H9 (cell line): ENCODE results near the gene TNFRSF6B. TPM values are rescaled to one million over a fixed set of nuclear protein-coding genes. Genes with fewer than 3 reads are reported as not detected.

ENCODE experiments used
- DNase-seq: peaks from one replicate; pipeline ENCODE4 v3.0.0-alpha.2; 2017
- H2AFZ ChIP-seq: one replicate; pipeline ENCODE4 v1.6.1; 2013; ENCODE audit warnings: mild to moderate bottlenecking, low read length, control low read depth, moderate library complexity
- H2AK5ac ChIP-seq: 2 replicates; pipeline ENCODE4 v1.6.1; 2013; ENCODE audit warnings: low read length, control low read depth, mixed read lengths; ENCODE audit not compliant: insufficient read length
- H2BK120ac ChIP-seq: one replicate; pipeline ENCODE4 v1.6.1; 2013; ENCODE audit warnings: low read depth, mild to moderate bottlenecking, low read length, control low read depth, inconsistent platforms; ENCODE audit not compliant: poor library complexity, severe bottlenecking
- H2BK12ac ChIP-seq: 2 replicates; pipeline ENCODE4 v1.6.1; 2013; ENCODE audit warnings: low read length, control low read depth, mixed read lengths, low read depth; ENCODE audit not compliant: insufficient read length
- H2BK15ac ChIP-seq: 2 replicates; pipeline ENCODE4 v1.6.1; 2013; ENCODE audit warnings: low read depth, low read length, control low read depth
- H2BK20ac ChIP-seq: one replicate; pipeline ENCODE4 v1.6.1; 2013; ENCODE audit warnings: low read depth, mild to moderate bottlenecking, low read length, control low read depth, inconsistent platforms; ENCODE audit not compliant: poor library complexity, severe bottlenecking
- H2BK5ac ChIP-seq: 2 replicates; pipeline ENCODE4 v1.6.1; 2013; ENCODE audit warnings: low read length, control low read depth, mixed read lengths; ENCODE audit not compliant: insufficient read length
- H3K14ac ChIP-seq: 2 replicates; pipeline ENCODE4 v1.6.1; 2013; ENCODE audit warnings: low read length, control low read depth; ENCODE audit not compliant: insufficient read depth
- H3K18ac ChIP-seq: 2 replicates; pipeline ENCODE4 v1.6.1; 2013; ENCODE audit warnings: low read depth, mild to moderate bottlenecking, mixed read lengths, low read length, control low read depth; ENCODE audit not compliant: insufficient read length
- H3K23ac ChIP-seq: 2 replicates; pipeline ENCODE4 v1.6.1; 2013; ENCODE audit warnings: low read length, control low read depth, mixed read lengths, low read depth; ENCODE audit not compliant: insufficient read length
- H3K23me2 ChIP-seq: 2 replicates; pipeline ENCODE4 v1.6.1; 2013; ENCODE audit warnings: low read depth, mild to moderate bottlenecking, mixed read lengths, low read length, control low read depth; ENCODE audit not compliant: insufficient read length, poor library complexity, severe bottlenecking
- H3K27ac ChIP-seq: 2 replicates; pipeline ENCODE4 v1.5.1; 2013; ENCODE audit warnings: low read length, control low read depth, mixed read lengths, low read depth; ENCODE audit not compliant: insufficient read length
- H3K27me3 ChIP-seq: 2 replicates; pipeline ENCODE4 v1.6.1; 2013; ENCODE audit warnings: low read length, control low read depth, inconsistent platforms; ENCODE audit not compliant: insufficient read depth
- H3K4ac ChIP-seq: 2 replicates; pipeline ENCODE4 v1.6.1; 2013; ENCODE audit warnings: low read depth, mild to moderate bottlenecking, control low read depth, inconsistent platforms, low read length, moderate library complexity
- H3K4me1 ChIP-seq: 2 replicates; pipeline ENCODE4 v1.6.1; 2013; ENCODE audit warnings: low read length, control low read depth, inconsistent platforms; ENCODE audit not compliant: insufficient read depth
- H3K4me2 ChIP-seq: 2 replicates; pipeline ENCODE4 v1.6.1; 2013; ENCODE audit warnings: low read length, control low read depth, mixed read lengths; ENCODE audit not compliant: insufficient read length, insufficient read depth
- H3K56ac ChIP-seq: 2 replicates; pipeline ENCODE4 v1.6.1; 2013; ENCODE audit warnings: low read depth, mild to moderate bottlenecking, mixed read lengths, low read length, control low read depth; ENCODE audit not compliant: insufficient read length
- H3K79me1 ChIP-seq: 2 replicates; pipeline ENCODE4 v1.6.1; 2013; ENCODE audit warnings: low read depth, mild to moderate bottlenecking, moderate library complexity, low read length, control low read depth, inconsistent platforms; ENCODE audit not compliant: insufficient read depth, poor library complexity, severe bottlenecking
- H3K79me2 ChIP-seq: 2 replicates; pipeline ENCODE4 v1.6.1; 2013; ENCODE audit warnings: low read length, control low read depth, inconsistent platforms; ENCODE audit not compliant: insufficient read depth
- H3K9ac ChIP-seq: 2 replicates; pipeline ENCODE4 v1.6.1; 2013; ENCODE audit warnings: low read length, control low read depth, mixed read lengths; ENCODE audit not compliant: insufficient read length; ENCODE audit errors: extremely low read depth
- H3K9me3 ChIP-seq: one replicate; pipeline ENCODE4 v1.6.1; 2013; ENCODE audit warnings: low read depth, low read length, inconsistent platforms; ENCODE audit not compliant: control insufficient read depth
- H3T11ph ChIP-seq: one replicate; pipeline ENCODE4 v1.6.1; 2013; ENCODE audit warnings: mild to moderate bottlenecking, low read length, control low read depth, inconsistent platforms
- H4K20me1 ChIP-seq: one replicate; pipeline ENCODE4 v1.6.1; 2013; ENCODE audit not compliant: control insufficient read depth, insufficient read length, insufficient read depth
- H4K5ac ChIP-seq: 2 replicates; pipeline ENCODE4 v1.6.1; 2013; ENCODE audit warnings: low read depth, mild to moderate bottlenecking, mixed read lengths, low read length, control low read depth; ENCODE audit not compliant: insufficient read length
- H4K8ac ChIP-seq: replicated peaks from 2 replicates; pipeline ENCODE4 v1.6.1; 2013; ENCODE audit warnings: low read length, control low read depth, mixed read lengths, low read depth; ENCODE audit not compliant: insufficient read length
- H4K91ac ChIP-seq: 2 replicates; pipeline ENCODE4 v1.6.1; 2013; ENCODE audit warnings: low read depth, mild to moderate bottlenecking, moderate library complexity, mixed read lengths, low read length, control low read depth; ENCODE audit not compliant: insufficient read length
- H3K27ac Mint-ChIP-seq, 3 experiments: 2 replicates in 2 of 3; 3 replicates in 1 of 3; pipeline ENCODE4 v1.8.0; 2020 to 2021; ENCODE audit warnings: mixed read lengths in 3 of 3, mild to moderate bottlenecking in 1 of 3, moderate library complexity in 1 of 3
- H3K27me3 Mint-ChIP-seq: 2 replicates; pipeline ENCODE4 v1.8.0; 2021; ENCODE audit warnings: low read depth, mild to moderate bottlenecking, moderate library complexity, mixed read lengths
- H3K36me3 Mint-ChIP-seq, 3 experiments: 2 replicates in 2 of 3; 3 replicates in 1 of 3; pipeline ENCODE4 v1.8.0; 2020 to 2021; ENCODE audit warnings: low read depth in 3 of 3, mixed read lengths in 3 of 3; ENCODE audit not compliant: insufficient read depth in 1 of 3
- H3K4me1 Mint-ChIP-seq, 2 experiments: 2 replicates each; pipeline ENCODE4 v1.8.0; 2020; ENCODE audit warnings: mixed read lengths in 2 of 2
- H3K4me3 Mint-ChIP-seq, 2 experiments: 2 replicates in 1 of 2; 3 replicates in 1 of 2; pipeline ENCODE4 v1.8.0; 2020 to 2021; ENCODE audit warnings: mild to moderate bottlenecking in 2 of 2, mixed read lengths in 2 of 2, moderate library complexity in 1 of 2
- H3K9me3 Mint-ChIP-seq, 2 experiments: 2 replicates in 1 of 2; 3 replicates in 1 of 2; pipeline ENCODE4 v1.8.0; 2020; ENCODE audit warnings: mild to moderate bottlenecking in 2 of 2, mixed read lengths in 2 of 2, moderate library complexity in 1 of 2
- WGBS: extraction: QIAGEN DNeasy Blood & Tissue Kit; methylation state at CpG from one replicate; pipeline ENCODE4 v1.1.7; 2013; ENCODE audit warnings: missing lambda C conversion rate, low lambda C conversion rate, mixed read lengths; ENCODE audit not compliant: insufficient read length; ENCODE audit errors: extremely low coverage; 5-methylcytosine and 5-hydroxymethylcytosine counted together
- total RNA-seq: library from RNA; stranded (reverse); gene quantifications from 2 replicates; pipeline ENCODE4 v1.2.1, GENCODE V29; 2021
- TF ChIP-seq, protein P1 (sequence below): fragments of 200-600 bp; sonication (generic); conservative IDR thresholded peaks from 3 replicates; pipeline ENCODE4 v1.8.0; 2021; ENCODE audit warnings: antibody characterized with exemption, mild to moderate bottlenecking

The TNFRSF6B gene
- total RNA-seq, 1 experiment from 2014 or later: not detected

DNA sequence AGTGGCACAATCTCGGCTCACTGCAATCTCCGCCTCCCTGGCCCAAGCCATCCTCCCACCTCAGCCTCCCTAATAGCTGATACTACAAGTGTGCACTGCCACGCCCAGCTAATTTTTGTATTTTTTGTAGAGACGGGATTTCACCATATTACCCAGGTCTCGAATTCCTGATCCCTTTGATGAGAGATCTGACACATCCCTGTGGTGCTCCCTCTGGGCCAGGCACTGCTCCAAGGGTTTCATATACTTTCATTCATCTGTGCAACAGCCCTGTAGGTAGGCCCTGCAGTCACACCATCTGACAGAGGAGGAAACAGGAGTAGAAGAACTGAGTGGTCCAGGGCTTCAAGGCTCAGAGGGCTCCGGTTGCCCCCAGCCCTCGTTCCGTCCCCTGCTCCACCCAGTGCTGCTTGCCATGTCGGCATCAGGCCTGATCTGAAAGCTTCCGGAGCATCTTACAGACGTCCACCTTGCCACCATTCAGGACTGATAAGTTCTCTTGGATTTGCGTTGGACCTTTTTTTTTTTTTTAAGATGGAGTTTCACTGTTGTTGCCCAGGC lies 14.7 kb downstream of the TNFRSF6B start:
- H3K27ac Mint-ChIP-seq: no peak overlapping the region
- WGBS: no CpG with 5 or more reads among the region's 12 CpGs
- Histone ChIP-seq H3K14ac (no peak overlapping the region), H2BK5ac (no peak overlapping the region), H3K23ac (no peak overlapping the region), H3K79me2 (peaks cover 11% of the 10 kb centered on the region; the same call in 1 of the 2 replicates), H2BK15ac (no peak overlapping the region), H3K27ac (no peak overlapping the region), H3K27me3 (no peaks in the 10 kb centered on the region), H3T11ph (no peak overlapping the region), H3K56ac (no peak overlapping the region), H3K4me1 (no peaks in the 10 kb centered on the region), H3K9ac (no peak overlapping the region), H2BK20ac (no peak overlapping the region), H3K9me3 (no peaks in the 10 kb centered on the region), H2BK12ac (no peak overlapping the region), H4K8ac (no peak overlapping the region), H4K20me1 (no peaks in the 10 kb centered on the region), H2AFZ (no peak overlapping the region), H3K79me1 (peaks cover 7% of the 10 kb centered on the region), H4K5ac (no peak overlapping the region), H3K23me2 (peaks cover 12% of the 10 kb centered on the region), H3K4me2 (no peak overlapping the region), H2AK5ac (no peak overlapping the region), H3K18ac (no peak overlapping the region), H2BK120ac (no peak overlapping the region), H3K4ac (no peak overlapping the region), H4K91ac (no peak overlapping the region)
- no peaks in the 10 kb centered on the region for H3K27me3 Mint-ChIP-seq
- DNase-seq: no peak
- peaks cover 50 to 65% (median 58%) of the 10 kb centered on the region in 3 experiments for H3K36me3 Mint-ChIP-seq
- no peak overlapping the region; a peak in 1 of 5 replicates for H3K4me3 Mint-ChIP-seq
- peaks cover 8 to 16% of the 10 kb centered on the region in 2 experiments for H3K4me1 Mint-ChIP-seq
- peaks cover 0 to 3% of the 10 kb centered on the region in 2 experiments; a peak in 1 of 5 replicates for H3K9me3 Mint-ChIP-seq
- TF ChIP-seq, protein P1, sequence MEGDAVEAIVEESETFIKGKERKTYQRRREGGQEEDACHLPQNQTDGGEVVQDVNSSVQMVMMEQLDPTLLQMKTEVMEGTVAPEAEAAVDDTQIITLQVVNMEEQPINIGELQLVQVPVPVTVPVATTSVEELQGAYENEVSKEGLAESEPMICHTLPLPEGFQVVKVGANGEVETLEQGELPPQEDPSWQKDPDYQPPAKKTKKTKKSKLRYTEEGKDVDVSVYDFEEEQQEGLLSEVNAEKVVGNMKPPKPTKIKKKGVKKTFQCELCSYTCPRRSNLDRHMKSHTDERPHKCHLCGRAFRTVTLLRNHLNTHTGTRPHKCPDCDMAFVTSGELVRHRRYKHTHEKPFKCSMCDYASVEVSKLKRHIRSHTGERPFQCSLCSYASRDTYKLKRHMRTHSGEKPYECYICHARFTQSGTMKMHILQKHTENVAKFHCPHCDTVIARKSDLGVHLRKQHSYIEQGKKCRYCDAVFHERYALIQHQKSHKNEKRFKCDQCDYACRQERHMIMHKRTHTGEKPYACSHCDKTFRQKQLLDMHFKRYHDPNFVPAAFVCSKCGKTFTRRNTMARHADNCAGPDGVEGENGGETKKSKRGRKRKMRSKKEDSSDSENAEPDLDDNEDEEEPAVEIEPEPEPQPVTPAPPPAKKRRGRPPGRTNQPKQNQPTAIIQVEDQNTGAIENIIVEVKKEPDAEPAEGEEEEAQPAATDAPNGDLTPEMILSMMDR: no peak
